Measurements from ENCODE around the gene MTHFR. TPM values are rescaled to one million over a fixed set of nuclear protein-coding genes. Genes with fewer than 3 reads are reported as not detected.

MTHFR gene
- polyA plus RNA-seq, 1 donor from 2014 or later: 21.2 TPM

GRCh38 chr1:11789126-11790067, 16.4 kb downstream of the MTHFR start:
- no peaks in the 10 kb centered on the region for H3K9me2 ChIP-seq (ENCODE audit: insufficient read depth, low read length)
- TF ChIP-seq TAF1 (IDR thresholded peaks at IDR 0.05; ENCODE audit: low read depth): no peak
- TF ChIP-seq REST (IDR thresholded peaks at IDR 0.05; ENCODE audit: borderline replicate concordance): no peak
- no peak for TF ChIP-seq CTCF (IDR thresholded peaks at IDR 0.05; ENCODE audit: poor library complexity, severe bottlenecking)
- peak; percentile 6 for TF ChIP-seq POLR2AphosphoS5 (IDR thresholded peaks at IDR 0.05)
- no peak overlapping the region for H3K4me2 ChIP-seq (ENCODE audit: low read length)
- no peak overlapping the region for H3K27ac ChIP-seq (ENCODE audit: low read length)
- H3K36me3 ChIP-seq (ENCODE audit: insufficient read depth, low read length): no peaks in the 10 kb centered on the region
- H3K9me3 ChIP-seq (ENCODE audit: low read length): no peaks in the 10 kb centered on the region
- no peak overlapping the region for H2AFZ ChIP-seq (ENCODE audit: low read depth, low read length)
- no peaks in the 10 kb centered on the region for H4K20me1 ChIP-seq (ENCODE audit: insufficient read depth)
- H3K27me3 ChIP-seq (ENCODE audit: insufficient read depth, low read depth, low read length): no peaks in the 10 kb centered on the region
- H3K4me3 ChIP-seq (ENCODE audit: low read length): no peak overlapping the region
- no peaks in the 10 kb centered on the region for H3K79me2 ChIP-seq (replicated peaks; ENCODE audit: insufficient read depth, low read length)
- H3K9ac ChIP-seq (ENCODE audit: low read length): no peak overlapping the region
- H3F3A ChIP-seq (ENCODE audit: insufficient read depth, low read length, poor library complexity, severe bottlenecking): no peaks in the 10 kb centered on the region

GRCh38 chr1:11788549-11789053, 17.2 kb downstream of the MTHFR start:
- Histone ChIP-seq H3K4me2 (ENCODE audit: low read length) (no peak overlapping the region), H2AFZ (ENCODE audit: low read depth, low read length) (no peak overlapping the region), H3K27me3 (ENCODE audit: insufficient read depth, low read depth, low read length) (no peaks in the 10 kb centered on the region), H3F3A (ENCODE audit: insufficient read depth, low read length, poor library complexity, severe bottlenecking) (no peaks in the 10 kb centered on the region), H3K9me2 (ENCODE audit: insufficient read depth, low read length) (no peaks in the 10 kb centered on the region), H3K79me2 (replicated peaks; ENCODE audit: insufficient read depth, low read length) (no peaks in the 10 kb centered on the region), H4K20me1 (ENCODE audit: insufficient read depth) (no peaks in the 10 kb centered on the region), H3K9ac (ENCODE audit: low read length) (no peak overlapping the region), H3K4me3 (ENCODE audit: low read length) (no peak overlapping the region), H3K27ac (ENCODE audit: low read length) (no peak overlapping the region), H3K36me3 (ENCODE audit: insufficient read depth, low read length) (no peaks in the 10 kb centered on the region), H3K9me3 (ENCODE audit: low read length) (no peaks in the 10 kb centered on the region)
- TF ChIP-seq SMC3 (conservative IDR thresholded peaks at IDR 0.05; ENCODE audit: poor library complexity): no peak
- TF ChIP-seq CTCF (IDR thresholded peaks at IDR 0.05; ENCODE audit: poor library complexity, severe bottlenecking): no peak
- TF ChIP-seq POLR2AphosphoS5 (IDR thresholded peaks at IDR 0.05): no peak
- no peak for TF ChIP-seq EZH2 (IDR thresholded peaks at IDR 0.05; ENCODE audit: borderline replicate concordance, insufficient read depth, low read length, poor library complexity, severe bottlenecking)
- no peak for TF ChIP-seq EP300 (conservative IDR thresholded peaks at IDR 0.05; ENCODE audit: poor library complexity, severe bottlenecking)
- TF ChIP-seq MXI1 (conservative IDR thresholded peaks at IDR 0.05; ENCODE audit: poor library complexity, severe bottlenecking): no peak
- TF ChIP-seq REST (IDR thresholded peaks at IDR 0.05; ENCODE audit: borderline replicate concordance): no peak
- no peak for TF ChIP-seq RAD21 (conservative IDR thresholded peaks at IDR 0.05)
- no peak for TF ChIP-seq TAF1 (IDR thresholded peaks at IDR 0.05; ENCODE audit: low read depth)

All from neural cell (in vitro differentiated cells).